Tibial artery (tissue), 4 donors: ENCODE data around the gene NBPF1.
"Not testable (repeated sequence)": the region's sequence is repeated elsewhere in the genome, so short reads cannot be mapped to it uniquely, and the experiment has no call there.

Experiments used
- DNase-seq, 2 donors: peaks; one replicate each; pipeline ENCODE4 v3.0.0-alpha.2; 2019
- H3K27ac ChIP-seq, 2 donors: fragments of 200-600 bp; sonication (generic) in 1 of 2; 1 replicate in 1 of 2; 2 replicates in 1 of 2; pipeline ENCODE4 v1.5.1; 2018 to 2019; ENCODE audit warnings: mild to moderate bottlenecking in 1 of 2
- H3K27me3 ChIP-seq, 2 donors: fragments of 200-600 bp; sonication (generic) in 1 of 2; one replicate each; pipeline versions ENCODE4 v1.5.1 to v1.6.0; 2016 to 2019
- H3K36me3 ChIP-seq, 3 donors: fragments of 200-600 bp; sonication (generic) in 2 of 3; one replicate each; pipeline ENCODE4 v1.5.1; 2016 to 2019; ENCODE audit warnings: mild to moderate bottlenecking in 2 of 3
- H3K4me1 ChIP-seq, 4 donors: fragments of 200-600 bp; sonication (generic) in 2 of 4; 1 replicate in 3 of 4; 2 replicates in 1 of 4; pipeline ENCODE4 v1.5.1; 2016 to 2019
- H3K4me3 ChIP-seq, 2 donors: fragments of 200-600 bp; sonication (generic) in 1 of 2; 1 replicate in 1 of 2; 2 replicates in 1 of 2; pipeline ENCODE4 v1.5.1; 2018 to 2019; ENCODE audit warnings: mild to moderate bottlenecking in 2 of 2
- H3K9me3 ChIP-seq, 3 donors: fragments of 200-600 bp; sonication (generic) in 1 of 3; one replicate each; pipeline ENCODE4 v1.5.1; 2016 to 2019
- intact Hi-C: fragments of 100-400 bp; cut with DNase I; formaldehyde crosslinking; loops from one replicate; pipeline ENCODE4 v1.15.0; 2023; ENCODE audit warnings: low total_unique reads
- TF ChIP-seq, protein P1 (sequence below), 2 experiments: fragments of 200-600 bp in 1 of 2; fragments of 450-650 bp in 1 of 2; IDR thresholded peaks; one replicate each; pipeline ENCODE4 v1.5.1; 2017 to 2019; ENCODE audit warnings: antibody characterized with exemption in 2 of 2, mild to moderate bottlenecking in 1 of 2, moderate library complexity in 1 of 2

The NBPF1 gene

DNA sequence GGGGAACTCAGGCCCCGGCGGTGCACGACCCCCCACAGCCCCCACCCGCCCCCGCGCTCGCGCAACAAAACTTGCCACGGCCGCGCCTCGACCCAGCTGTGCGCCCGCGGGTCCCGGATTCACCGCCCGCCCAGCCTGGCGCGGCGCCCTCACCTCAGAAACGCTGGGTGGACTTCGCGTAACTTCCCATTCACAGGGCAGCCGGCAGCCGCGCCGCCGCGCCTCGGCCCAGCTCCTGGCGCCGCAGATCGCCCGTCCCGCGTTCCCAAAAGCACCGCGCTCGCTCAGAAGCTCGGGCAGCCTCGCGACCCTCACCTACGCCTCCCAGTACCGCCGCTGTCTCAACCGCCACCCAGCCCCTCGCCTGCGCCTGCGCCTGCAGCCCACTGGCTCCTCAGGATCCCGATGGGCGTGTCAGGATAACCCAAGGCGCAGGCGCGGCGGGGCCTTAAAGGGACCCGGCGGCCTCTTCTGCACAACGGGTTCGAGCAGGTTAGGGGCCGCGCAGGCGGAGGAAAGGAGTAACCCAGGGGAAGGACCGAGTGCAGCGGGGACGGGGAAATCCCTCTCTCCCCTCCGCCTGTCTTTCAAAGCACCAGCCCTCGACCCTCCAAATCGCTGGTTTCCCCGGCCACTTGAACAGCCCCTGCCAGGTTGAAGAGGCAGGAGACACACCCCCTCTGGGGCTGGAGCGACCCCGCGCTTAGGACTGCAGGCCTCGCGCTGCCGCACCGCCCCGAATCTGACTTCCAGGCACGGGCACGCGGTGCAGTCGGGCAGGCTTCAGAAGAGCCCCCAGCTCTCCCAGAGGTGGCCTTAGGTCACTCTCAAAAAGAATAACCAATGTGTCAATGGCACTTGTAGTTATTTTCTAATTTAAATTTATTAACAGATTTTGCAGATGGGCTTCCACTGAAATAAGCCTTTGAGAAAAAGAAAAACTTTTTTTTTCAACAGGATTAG lies at the start of gene NBPF1:
TSS of gene NBPF1 (minus strand) at position 380 of the 963 bp plus-strand sequence.
- TF ChIP-seq, protein P1, sequence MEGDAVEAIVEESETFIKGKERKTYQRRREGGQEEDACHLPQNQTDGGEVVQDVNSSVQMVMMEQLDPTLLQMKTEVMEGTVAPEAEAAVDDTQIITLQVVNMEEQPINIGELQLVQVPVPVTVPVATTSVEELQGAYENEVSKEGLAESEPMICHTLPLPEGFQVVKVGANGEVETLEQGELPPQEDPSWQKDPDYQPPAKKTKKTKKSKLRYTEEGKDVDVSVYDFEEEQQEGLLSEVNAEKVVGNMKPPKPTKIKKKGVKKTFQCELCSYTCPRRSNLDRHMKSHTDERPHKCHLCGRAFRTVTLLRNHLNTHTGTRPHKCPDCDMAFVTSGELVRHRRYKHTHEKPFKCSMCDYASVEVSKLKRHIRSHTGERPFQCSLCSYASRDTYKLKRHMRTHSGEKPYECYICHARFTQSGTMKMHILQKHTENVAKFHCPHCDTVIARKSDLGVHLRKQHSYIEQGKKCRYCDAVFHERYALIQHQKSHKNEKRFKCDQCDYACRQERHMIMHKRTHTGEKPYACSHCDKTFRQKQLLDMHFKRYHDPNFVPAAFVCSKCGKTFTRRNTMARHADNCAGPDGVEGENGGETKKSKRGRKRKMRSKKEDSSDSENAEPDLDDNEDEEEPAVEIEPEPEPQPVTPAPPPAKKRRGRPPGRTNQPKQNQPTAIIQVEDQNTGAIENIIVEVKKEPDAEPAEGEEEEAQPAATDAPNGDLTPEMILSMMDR (IDR thresholded peaks at IDR 0.05) = peak in 1 of 2 experiments; percentile 31
- H3K36me3 ChIP-seq = peaks cover 0 to 18% (median 4%) of the 10 kb centered on the region in 3 donors
- peak within 1 kb of the TSS; percentile 66 to 81 for H3K27ac ChIP-seq
- DNase-seq = peak; percentile 97 to 98
- intact Hi-C loops = no loop called here
- H3K27me3 ChIP-seq = no peaks in the 10 kb centered on the region
- no peaks in the 10 kb centered on the region for H3K9me3 ChIP-seq
- peaks cover 0 to 28% (median 16%) of the 10 kb centered on the region in 4 donors for H3K4me1 ChIP-seq
- peak within 1 kb of the TSS; percentile 61 to 67 for H3K4me3 ChIP-seq

DNA sequence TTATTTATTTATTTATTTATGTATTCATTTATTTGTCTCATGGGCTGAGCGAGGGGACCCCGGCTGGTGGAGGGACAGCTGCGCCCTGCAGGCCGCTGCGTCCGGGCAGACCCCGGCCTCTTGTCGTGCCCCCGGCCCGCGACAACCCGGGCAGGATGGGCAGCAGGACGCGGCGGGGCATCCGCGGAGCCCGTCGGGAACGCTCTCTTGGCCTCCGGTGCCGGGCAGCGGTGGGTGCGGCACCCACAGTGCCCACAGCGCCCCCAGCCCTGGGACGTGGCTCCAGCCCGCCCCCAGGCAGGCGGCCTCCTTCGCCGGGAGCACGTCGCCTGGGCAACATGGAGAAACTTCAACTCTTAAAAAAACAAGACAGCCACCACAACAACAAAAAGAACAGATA lies 44.9 kb upstream of the NBPF1 start:
- H3K27me3 ChIP-seq, intact Hi-C loops, H3K36me3 ChIP-seq, H3K27ac ChIP-seq, H3K4me1 ChIP-seq, DNase-seq, H3K4me3 ChIP-seq, H3K9me3 ChIP-seq: not testable (repeated sequence)

DNA sequence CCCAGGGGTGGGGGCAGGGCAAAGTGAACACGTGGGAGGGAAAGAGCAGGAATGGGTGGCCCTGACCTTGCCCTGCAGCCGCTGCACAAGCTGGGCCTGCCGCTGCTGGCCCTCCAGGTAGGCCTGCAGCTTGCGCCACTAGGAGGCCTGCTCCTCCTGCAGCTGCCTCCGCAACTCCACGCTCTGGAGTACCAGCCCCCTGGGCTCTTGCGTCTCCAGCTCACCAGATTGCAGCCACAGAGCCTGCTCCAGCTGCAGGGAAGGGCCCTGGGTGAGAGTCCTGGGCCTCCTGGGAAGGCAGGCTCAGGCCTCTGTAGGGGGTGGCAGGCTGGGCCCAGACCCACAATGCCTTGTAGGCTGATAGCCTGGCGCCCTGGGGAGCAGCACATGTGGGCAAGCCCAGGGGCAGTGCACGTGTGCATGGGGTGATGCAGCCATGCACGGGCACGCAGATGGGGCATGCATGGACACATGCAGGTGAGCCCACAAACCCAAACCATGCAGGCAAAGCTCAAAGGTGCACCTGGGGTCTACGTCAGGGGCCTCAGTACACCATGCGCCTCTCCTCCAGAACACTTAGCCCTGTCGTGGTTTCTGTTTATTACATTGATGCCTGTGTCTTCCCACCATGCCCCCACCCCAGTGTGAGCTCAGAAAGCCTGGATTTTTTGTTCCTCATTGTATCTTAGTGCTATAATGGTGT lies 43.8 kb upstream of the NBPF1 start:
- H3K27me3 ChIP-seq, H3K4me3 ChIP-seq, H3K36me3 ChIP-seq, H3K4me1 ChIP-seq, intact Hi-C loops, DNase-seq, H3K9me3 ChIP-seq, H3K27ac ChIP-seq: not testable (repeated sequence)

DNA sequence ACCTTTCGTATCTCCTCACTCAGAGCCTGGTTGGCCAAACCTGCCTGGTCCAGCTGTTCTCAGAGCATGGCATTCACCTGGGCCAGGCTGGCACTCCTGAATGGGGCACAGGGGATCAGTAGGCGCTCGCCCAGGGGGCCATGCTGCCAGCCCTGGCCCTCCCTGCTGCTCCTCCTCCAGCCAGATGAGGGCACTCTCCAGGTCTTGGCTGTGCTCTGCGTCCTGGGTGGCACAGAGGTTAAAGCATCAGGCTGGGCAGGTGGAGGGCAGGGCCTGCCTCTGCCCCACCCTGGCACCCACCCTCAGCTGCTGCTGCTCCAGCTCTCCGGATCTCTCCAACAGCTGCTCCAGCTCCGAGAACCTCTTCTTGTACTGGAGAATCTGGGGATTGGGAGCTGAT lies 43.2 kb upstream of the NBPF1 start:
- intact Hi-C loops, H3K4me1 ChIP-seq, H3K27me3 ChIP-seq, DNase-seq, H3K9me3 ChIP-seq, H3K36me3 ChIP-seq, H3K4me3 ChIP-seq, H3K27ac ChIP-seq: not testable (repeated sequence)

DNA sequence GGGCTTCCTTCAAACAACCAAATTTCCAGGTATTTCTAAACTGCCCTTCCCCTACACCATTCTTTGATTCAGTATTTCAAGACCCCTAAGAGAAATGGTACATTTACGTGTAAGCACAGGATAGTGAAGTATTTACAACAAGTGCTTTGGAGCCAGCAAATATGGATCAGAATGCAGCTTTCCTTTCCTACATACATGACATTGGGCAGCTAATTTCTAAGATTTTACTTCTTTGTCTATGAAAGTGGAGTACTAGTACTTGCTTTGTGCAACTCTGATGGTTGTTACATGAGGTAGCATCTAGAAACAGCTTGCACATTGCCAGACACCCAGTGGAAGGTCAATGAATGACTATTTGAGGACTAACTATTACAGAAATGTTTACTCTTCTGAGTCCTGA lies 38.2 kb upstream of the NBPF1 start:
- H3K27ac ChIP-seq, DNase-seq, H3K36me3 ChIP-seq, intact Hi-C loops, H3K4me1 ChIP-seq, H3K4me3 ChIP-seq, H3K9me3 ChIP-seq: not testable (repeated sequence)
- peaks cover 0 to 12% of the 10 kb centered on the region in 2 donors for H3K27me3 ChIP-seq

DNA sequence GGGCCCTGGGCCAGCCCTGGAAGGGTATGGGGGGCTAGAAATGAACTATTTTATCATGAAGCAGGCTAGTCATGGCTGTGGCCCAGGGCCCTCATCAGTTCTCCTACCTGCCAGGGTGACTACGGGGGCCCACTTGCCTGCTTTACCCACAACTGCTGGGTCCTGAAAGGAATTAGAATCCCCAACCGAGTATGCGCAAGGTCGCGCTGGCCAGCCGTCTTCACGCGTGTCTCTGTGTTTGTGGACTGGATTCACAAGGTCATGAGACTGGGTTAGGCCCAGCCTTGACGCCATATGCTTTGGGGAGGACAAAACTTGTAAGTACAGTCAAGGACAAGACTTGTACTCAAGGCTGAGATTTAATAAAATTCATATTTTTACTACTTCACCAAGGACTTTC lies 36.6 kb upstream of the NBPF1 start:
- H3K36me3 ChIP-seq, H3K27ac ChIP-seq, H3K4me3 ChIP-seq, intact Hi-C loops, H3K9me3 ChIP-seq: not testable (repeated sequence)
- Histone ChIP-seq H3K4me1 (peaks cover 0 to 10% (median 4%) of the 10 kb centered on the region in 4 donors), H3K27me3 (peaks cover 0 to 16% of the 10 kb centered on the region in 2 donors)
- peak; percentile 13 to 65 for DNase-seq

DNA sequence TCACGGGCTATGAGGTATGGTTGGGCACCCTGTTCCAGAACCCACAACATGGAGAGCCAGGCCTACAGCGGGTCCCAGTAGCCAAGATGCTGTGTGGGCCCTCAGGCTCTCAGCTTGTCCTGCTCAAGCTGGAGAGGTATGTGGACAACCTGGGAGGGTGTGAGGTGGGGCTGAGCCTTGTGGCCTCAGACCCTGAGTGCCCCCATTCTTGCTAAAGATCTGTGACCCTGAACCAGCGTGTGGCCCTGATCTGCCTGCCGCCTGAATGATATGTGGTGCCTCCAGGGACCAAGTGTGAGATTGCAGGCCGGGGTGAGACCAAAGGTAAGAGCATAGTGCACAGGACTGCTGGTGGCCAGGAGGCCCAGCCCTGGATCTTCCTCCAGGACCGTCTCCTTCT lies 36.0 kb upstream of the NBPF1 start:
- H3K36me3 ChIP-seq, intact Hi-C loops, H3K9me3 ChIP-seq, H3K27ac ChIP-seq, H3K4me3 ChIP-seq: not testable (repeated sequence)
- Histone ChIP-seq H3K4me1 (peaks cover 0 to 14% (median 6%) of the 10 kb centered on the region in 4 donors), H3K27me3 (peaks cover 0 to 16% of the 10 kb centered on the region in 2 donors)
- peak in 1 of 2 donors; percentile 18 for DNase-seq

DNA sequence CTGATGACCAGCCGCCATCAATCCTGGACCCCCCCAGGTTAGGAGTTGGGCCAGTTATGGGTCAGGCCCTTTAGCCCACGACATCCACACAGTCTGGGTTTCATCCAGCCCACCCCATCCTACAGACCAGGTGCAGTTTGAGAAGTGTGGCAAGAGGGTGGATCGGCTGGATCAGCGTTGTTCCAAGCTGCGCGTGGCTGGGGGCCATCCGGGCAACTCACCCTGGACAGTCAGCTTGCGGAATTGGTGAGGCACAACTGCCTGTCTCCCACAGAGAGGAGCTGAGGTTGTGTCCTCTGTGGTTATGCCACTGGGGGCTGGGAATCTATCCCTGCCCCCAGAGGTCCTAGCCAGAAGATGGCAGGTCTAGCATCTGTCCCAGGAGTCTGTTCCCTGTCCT lies 35.4 kb upstream of the NBPF1 start:
- H3K4me3 ChIP-seq, intact Hi-C loops, H3K27ac ChIP-seq, H3K36me3 ChIP-seq, H3K9me3 ChIP-seq: not testable (repeated sequence)
- peaks cover 0 to 19% (median 9%) of the 10 kb centered on the region in 4 donors for H3K4me1 ChIP-seq
- peaks cover 0 to 16% of the 10 kb centered on the region in 2 donors for H3K27me3 ChIP-seq
- DNase-seq = peak in 1 of 2 donors; percentile 9

DNA sequence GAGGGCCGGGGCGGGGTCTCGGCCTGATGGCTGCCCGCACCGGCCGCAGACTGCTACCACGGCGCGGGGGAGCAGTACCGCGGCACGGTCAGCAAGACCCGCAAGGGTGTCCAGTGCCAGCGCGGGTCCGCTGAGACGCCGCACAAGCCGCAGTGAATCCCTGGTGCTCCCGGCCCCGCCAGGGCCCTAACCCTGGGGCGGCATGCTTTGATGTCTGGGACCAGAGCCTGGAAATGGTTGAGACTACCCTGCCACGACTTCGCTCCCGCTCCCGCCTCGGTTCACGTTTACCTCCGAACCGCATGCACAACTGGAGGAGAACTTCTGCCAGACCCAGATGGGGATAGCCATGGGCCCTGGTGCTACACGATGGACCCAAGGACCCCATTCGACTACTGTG lies 34.9 kb upstream of the NBPF1 start:
- H3K36me3 ChIP-seq, H3K4me3 ChIP-seq, intact Hi-C loops, DNase-seq, H3K27ac ChIP-seq, H3K9me3 ChIP-seq: not testable (repeated sequence)
- Histone ChIP-seq H3K27me3 (peaks cover 0 to 16% of the 10 kb centered on the region in 2 donors), H3K4me1 (peaks cover under 1 to 24% (median 14%) of the 10 kb centered on the region in 4 donors)

DNA sequence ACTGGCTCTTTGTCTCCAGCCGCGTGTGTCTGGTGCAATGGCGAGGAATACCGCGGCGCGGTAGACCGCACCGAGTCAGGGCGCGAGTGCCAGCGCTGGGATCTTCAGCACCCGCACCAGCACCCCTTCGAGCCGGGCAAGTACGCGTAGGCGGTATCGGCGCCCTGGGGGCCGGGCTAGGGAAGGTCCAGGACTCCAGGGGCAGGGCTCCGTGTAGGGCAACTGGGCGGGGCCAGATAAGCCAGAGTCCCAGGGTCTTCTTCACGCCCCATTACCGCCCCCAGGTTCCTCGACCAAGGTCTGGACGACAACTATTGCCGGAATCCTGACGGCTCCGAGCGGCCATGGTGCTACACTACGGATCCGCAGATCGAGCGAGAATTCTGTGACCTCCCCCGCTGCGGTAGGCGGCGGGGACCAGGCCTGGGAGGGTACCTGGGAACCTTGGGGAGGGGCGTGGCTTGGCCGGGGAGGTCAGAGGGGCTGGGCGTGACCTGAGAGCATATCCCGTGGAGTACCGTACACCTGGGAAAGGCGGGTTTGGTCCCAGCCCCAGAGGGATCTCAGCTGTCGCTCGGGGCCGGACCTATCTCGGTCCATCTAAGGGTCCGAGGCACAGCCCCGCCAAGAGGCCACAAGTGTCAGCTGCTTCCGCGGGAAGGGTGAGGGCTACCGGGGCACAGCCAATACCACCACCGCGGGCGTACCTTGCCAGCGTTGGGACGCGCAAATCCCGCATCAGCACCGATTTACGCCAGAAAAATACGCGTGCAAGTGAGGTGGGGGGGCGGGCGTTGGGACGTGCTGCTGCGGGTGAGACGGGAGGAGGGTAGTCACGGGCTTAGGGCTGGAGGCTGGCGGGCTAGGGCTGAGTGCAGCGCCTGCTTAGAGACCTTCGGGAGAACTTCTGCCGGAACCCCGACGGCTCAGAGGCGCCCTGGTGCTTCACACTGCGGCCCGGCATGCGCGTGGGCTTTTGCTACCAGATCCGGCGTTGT lies 34.1 kb upstream of the NBPF1 start:
- H3K27ac ChIP-seq, H3K4me3 ChIP-seq, H3K9me3 ChIP-seq, H3K36me3 ChIP-seq, intact Hi-C loops: not testable (repeated sequence)
- Histone ChIP-seq H3K4me1 (peaks cover 5 to 32% (median 21%) of the 10 kb centered on the region in 4 donors), H3K27me3 (peaks cover 0 to 16% of the 10 kb centered on the region in 2 donors)
- DNase-seq = peak; percentile 5 to 53

DNA sequence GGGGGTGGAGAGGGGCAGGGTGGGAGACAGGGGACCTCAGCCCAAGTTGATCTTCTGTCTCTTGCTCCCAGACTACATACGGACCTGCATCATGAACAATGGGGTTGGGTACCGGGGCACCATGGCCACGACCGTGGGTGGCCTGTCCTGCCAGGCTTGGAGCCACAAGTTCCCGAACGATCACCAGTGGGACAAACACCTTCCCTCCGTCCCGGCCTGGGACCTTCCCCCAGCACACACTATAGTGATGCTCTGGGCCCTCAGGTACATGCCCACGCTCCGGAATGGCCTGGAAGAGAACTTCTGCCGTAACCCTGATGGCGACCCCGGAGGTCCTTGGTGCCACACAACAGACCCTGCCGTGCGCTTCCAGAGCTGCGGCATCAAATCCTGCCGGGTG lies 33.4 kb upstream of the NBPF1 start:
- H3K4me3 ChIP-seq, H3K9me3 ChIP-seq, DNase-seq, intact Hi-C loops, H3K27ac ChIP-seq, H3K36me3 ChIP-seq: not testable (repeated sequence)
- H3K4me1 ChIP-seq = peaks cover 5 to 39% (median 26%) of the 10 kb centered on the region in 4 donors
- H3K27me3 ChIP-seq = peaks cover 0 to 16% of the 10 kb centered on the region in 2 donors
